Stimulated activated CD4-positive, alpha-beta T cell treated with anti-CD3 and anti-CD28 coated beads, TNF-alpha, amount 100 ng/mL, for 1 hour (primary cell): ENCODE data around the gene EPHA8.

Experiments used
- DNase-seq, 3 donors: peaks; one replicate each; pipeline ENCODE4 v3.0.0-alpha.2; 2020; ENCODE audit warnings: low read depth in 3 of 3, low spot score in 1 of 3

Gene EPHA8

DNA sequence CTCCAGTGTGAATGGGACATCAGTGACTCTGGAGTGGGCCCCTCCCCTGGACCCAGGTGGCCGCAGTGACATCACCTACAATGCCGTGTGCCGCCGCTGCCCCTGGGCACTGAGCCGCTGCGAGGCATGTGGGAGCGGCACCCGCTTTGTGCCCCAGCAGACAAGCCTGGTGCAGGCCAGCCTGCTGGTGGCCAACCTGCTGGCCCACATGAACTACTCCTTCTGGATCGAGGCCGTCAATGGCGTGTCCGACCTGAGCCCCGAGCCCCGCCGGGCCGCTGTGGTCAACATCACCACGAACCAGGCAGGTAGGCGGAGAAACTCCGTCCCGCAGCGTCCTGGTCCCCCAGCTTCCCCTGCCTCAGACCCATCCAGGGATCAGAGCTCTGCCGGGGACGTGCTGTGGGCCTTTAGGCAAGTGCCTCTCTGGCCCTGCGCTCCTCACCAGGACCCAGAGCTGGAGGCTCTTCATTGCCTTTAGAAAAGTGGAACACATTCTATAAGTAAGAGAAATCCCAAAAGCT lies 25.7 kb downstream of the EPHA8 start:
- DNase-seq: no peak

DNA sequence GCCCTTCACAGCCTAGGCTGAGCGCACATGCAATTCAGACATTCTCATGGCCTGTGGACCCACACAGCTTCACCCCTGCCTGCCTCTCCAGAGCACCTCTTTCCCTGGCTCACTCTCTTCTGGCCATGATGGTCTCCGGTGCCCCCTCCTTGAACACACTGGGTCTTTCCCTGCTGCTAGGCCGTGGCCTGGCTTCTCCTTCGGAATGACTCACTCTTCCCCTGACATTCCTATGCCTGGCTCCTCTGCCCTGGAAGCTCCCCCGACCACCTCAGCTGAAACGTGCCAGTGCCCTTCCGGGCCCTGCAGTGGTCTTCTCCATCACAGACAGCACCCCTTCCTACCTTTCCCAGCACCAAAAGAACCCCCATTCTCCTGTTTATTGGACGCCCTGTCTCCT lies 28.3 kb downstream of the EPHA8 start:
- DNase-seq: no peak

- no peak for DNase-seq
Measured at GRCh38 chr1:22592051-22592450, 28.8 kb downstream of the EPHA8 start.

- no peak for DNase-seq
Measured at GRCh38 chr1:22592919-22593790, 29.9 kb downstream of the EPHA8 start.

DNA sequence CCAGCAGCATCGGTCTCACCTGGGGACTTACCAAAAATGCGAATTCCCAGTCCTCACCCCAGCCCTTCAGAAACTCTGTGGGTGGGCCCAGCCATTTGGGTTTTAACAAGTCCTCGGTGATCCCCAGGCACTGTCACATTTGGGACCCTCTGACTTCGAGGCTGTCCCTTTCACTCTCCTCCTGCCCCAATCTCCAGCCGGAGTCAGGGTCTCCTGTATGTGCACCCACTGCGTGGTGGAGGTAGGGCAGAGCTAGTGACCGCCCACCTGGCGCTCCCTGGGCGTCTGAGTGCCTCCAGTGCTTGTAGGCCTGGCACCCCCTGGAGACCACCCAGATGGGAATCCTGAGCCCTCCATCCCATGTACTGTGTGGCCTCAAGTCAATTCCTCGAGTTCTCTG lies 31.1 kb downstream of the EPHA8 start:
- DNase-seq: no peak

- no peak for DNase-seq
Measured at GRCh38 chr1:22595108-22595507, 31.8 kb downstream of the EPHA8 start.

DNA sequence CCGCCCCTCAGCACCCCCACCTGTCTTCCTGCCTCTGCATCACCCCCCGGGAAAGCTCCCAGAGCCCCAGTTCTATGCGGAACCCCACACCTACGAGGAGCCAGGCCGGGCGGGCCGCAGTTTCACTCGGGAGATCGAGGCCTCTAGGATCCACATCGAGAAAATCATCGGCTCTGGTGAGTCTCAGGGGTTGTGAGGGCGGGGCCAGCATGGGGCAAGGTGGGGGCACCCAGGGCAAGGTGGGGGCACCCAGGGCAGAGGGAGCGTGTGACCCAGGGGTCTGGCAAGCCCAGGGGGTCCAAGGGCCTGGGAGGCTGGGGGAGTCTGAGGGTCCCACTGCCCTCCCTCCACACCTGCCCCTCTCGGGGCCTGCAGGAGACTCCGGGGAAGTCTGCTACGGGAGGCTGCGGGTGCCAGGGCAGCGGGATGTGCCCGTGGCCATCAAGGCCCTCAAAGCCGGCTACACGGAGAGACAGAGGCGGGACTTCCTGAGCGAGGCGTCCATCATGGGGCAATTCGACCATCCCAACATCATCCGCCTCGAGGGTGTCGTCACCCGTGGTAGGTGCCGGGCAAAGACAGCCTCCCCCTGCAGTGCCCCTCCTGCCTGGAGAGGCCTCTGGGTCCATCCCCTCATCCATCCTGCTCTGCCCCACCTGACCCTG lies 34.1 kb downstream of the EPHA8 start:
- no peak for DNase-seq

- DNase-seq: no peak
Measured at GRCh38 chr1:22597996-22598395, 34.7 kb downstream of the EPHA8 start.

GRCh38 chr1:22598736-22599135 lies 35.4 kb downstream of the EPHA8 start:
- no peak for DNase-seq

- DNase-seq: no peak
Measured at GRCh38 chr1:22600071-22600816, 37.0 kb downstream of the EPHA8 start.

GRCh38 chr1:22600817-22601605 lies 37.7 kb downstream of the EPHA8 start:
- DNase-seq: no peak

- DNase-seq: no peak
Measured at GRCh38 chr1:22601610-22602009, 38.3 kb downstream of the EPHA8 start.

DNA sequence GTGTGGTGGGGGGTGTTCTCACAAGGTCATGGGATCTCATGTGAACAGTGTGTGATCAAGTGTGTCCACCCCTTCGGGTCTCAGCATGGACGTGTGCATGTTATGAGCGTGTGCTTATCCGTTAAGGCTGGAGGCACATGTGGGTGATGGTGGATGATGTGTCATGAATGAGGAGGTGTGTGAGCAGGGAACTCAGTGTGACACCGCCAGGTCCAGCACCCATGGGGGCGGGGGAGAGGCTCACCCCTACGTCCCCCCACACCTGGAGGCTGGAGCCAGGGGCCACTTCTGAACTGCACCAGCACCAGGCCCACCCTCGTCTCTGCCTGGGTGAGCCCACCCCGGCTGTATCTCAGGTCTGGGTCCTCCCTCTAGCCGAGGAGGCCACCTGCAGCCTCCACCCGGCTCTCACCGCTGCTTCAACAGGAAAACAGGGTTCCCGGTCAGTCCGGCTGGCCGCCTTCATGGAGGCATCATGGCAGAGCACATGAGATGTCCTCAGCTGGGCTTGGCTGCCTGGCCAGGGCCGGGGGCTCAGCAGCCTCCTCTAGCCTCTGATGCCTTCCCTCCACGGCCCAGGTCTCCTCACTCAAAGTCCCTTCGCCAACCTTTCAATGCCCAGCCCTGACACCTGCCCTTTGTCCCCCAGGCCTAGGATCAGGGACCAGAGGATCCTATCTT lies 38.9 kb downstream of the EPHA8 start:
- DNase-seq: no peak

DNA sequence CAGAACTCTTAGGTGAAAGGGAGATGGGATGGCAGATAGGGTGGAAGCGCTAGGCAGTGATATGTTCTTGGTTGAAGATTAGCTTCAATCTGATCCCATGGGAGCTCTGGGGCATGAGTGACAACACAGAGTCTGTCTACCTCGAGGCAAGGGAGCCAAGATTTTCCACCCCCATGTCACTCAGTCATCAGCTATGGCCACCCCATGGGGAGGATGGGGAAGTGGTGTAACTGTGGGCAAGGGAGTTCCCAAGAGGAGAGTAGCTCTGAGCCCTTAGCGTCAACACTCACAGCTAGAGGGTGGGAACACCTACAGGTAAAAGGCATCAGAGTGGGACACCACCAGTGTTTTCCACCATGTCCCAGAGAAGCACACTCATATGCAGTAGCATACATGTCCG lies 42.9 kb downstream of the EPHA8 start:
- DNase-seq: no peak

DNA sequence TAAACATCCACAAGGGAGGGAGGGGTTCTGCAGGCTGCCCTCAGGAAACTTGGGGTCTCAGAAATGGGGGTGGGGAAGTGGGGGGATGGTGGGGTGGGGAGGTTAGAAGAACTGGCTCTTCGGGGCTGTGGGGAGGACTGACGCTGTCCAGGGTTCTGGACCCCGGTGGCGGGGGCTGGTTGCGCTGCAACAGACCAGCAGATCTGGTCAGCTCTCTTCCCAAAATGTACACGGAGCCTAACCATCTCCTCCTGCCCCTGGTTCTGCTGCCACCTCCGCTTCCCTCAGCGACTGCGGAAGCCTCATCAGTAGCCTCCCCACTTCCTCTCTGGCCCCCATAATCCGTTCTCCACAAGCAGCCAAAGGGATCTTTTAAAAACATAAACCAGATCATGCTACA lies 43.9 kb downstream of the EPHA8 start:
- no peak for DNase-seq

GRCh38 chr1:22608361-22608760 lies 45.1 kb downstream of the EPHA8 start:
- no peak for DNase-seq

- DNase-seq: no peak
Measured at GRCh38 chr1:22609291-22609690, 46.0 kb downstream of the EPHA8 start.

DNA sequence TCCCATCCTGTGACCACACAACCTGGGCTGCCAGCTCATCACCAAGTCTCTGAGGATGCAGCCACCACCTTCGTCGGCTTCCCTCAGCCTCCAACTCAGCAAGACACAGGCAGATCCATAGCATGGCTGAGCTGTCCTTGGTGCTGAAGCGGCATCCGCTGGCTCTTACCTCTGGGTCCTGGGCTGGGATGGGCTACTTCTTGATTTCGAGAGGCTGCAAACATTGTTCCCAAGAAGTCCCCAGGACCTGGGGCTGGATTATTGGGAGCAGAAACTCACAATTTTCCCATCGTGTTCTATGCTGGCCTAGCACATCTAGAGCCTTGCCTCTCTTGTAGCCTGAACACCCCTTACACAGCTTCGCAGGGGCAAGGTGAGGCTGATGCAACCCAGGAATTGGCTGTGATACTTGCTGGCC lies 48.2 kb downstream of the EPHA8 start:
- no peak for DNase-seq

DNA sequence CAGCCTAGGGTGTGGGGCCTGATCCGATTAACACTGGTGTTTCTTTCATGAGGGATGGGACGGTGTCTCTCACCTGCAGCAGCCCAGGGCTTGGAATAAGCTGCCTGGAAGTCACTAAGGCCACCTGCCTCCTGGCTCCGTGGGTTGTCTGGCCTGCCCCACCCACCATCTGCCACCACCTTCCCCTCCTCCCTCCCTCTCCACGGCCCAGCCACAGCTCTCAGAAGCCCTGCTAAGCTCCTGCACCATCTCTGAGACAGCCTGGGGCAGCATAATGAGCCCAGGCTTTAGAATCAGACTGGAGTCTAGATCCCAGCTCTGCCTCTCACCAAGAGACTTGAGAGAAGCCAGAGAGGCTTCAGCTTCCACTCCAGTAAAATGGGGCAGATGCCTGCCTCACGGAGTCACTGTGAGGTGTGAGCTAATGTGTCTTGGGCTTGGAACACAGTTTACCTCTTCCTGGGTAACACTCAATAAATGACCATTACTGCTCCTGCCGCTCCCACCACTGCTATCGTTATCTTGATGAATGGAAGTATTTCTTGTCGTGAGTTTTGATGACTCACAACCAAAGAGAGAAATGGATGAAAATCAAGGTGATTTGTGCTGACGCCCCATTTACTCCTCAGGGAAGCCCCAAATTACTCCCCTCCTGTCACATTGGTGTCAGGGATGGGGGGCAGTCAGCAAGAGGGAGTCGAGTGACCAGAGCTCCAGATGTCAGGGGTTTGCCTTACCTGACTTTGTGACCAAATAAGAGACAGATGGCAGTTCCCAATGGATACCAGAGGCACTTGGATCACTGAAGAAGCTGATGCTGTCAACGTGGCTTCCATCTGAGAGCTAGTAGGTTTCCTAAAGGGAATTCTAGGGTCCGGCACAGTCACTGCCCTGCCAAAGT lies 49.6 kb downstream of the EPHA8 start:
- DNase-seq: no peak
